ENCODE results near the gene INTS6L. TPM values are rescaled to one million over a fixed set of nuclear protein-coding genes. Genes with fewer than 3 reads are reported as not detected.

INTS6L gene
- total RNA-seq, 6 experiments from 2014 or later: 0.37 to 2.0 (median 1.1) TPM

GRCh38 chrX:135528254-135528653, 7.8 kb downstream of the INTS6L start:
- DNase-seq (no peak), ATAC-seq (no peak)
- no peaks in the 10 kb centered on the region for H3K9me3 ChIP-seq
- no peaks in the 10 kb centered on the region for H3K27me3 ChIP-seq
- no peaks in the 10 kb centered on the region for H3K36me3 ChIP-seq
- H3K4me1 ChIP-seq: no peaks in the 10 kb centered on the region
- intact Hi-C loops (cut with DNase I): no loop called here
- no peak overlapping the region for H3K4me3 ChIP-seq
- 54% methylated on average over 5 of the region's 5 CpGs for WGBS (ENCODE audit: insufficient coverage, low coverage, low lambda C conversion rate, missing lambda C conversion rate)
- no peak overlapping the region for H3K27ac ChIP-seq
- no peak for TF ChIP-seq POLR2A (IDR thresholded peaks at IDR 0.05)
- TF ChIP-seq CTCF (IDR thresholded peaks at IDR 0.05): no peak

- H3K36me3 ChIP-seq: no peaks in the 10 kb centered on the region
- no peak for DNase-seq
- intact Hi-C loops (cut with DNase I): no loop called here
- H3K4me3 ChIP-seq: no peak overlapping the region
- no peaks in the 10 kb centered on the region for H3K27me3 ChIP-seq
- ATAC-seq: no peak
- WGBS (ENCODE audit: insufficient coverage, low coverage, low lambda C conversion rate, missing lambda C conversion rate): 42% methylated on average over 3 of the region's 3 CpGs
- no peaks in the 10 kb centered on the region for H3K4me1 ChIP-seq
- no peaks in the 10 kb centered on the region for H3K9me3 ChIP-seq
- TF ChIP-seq CTCF (IDR thresholded peaks at IDR 0.05) (no peak), POLR2A (IDR thresholded peaks at IDR 0.05) (no peak)
- H3K27ac ChIP-seq: no peak overlapping the region
These were observed 8.3 kb downstream of the INTS6L start for GRCh38 chrX:135528756-135529155.

- intact Hi-C loops (cut with DNase I): no loop called here
- Histone ChIP-seq H3K27ac (no peak overlapping the region), H3K27me3 (no peaks in the 10 kb centered on the region), H3K4me1 (no peaks in the 10 kb centered on the region), H3K36me3 (no peaks in the 10 kb centered on the region), H3K4me3 (no peak overlapping the region), H3K9me3 (no peaks in the 10 kb centered on the region)
- ATAC-seq (no peak), DNase-seq (no peak)
- TF ChIP-seq CTCF (IDR thresholded peaks at IDR 0.05): no peak
- TF ChIP-seq POLR2A (IDR thresholded peaks at IDR 0.05): no peak
- 60% methylated on average over 1 of the region's 1 CpG for WGBS (ENCODE audit: insufficient coverage, low coverage, low lambda C conversion rate, missing lambda C conversion rate)
These were observed 9.6 kb downstream of the INTS6L start for GRCh38 chrX:135530097-135530496.

DNA sequence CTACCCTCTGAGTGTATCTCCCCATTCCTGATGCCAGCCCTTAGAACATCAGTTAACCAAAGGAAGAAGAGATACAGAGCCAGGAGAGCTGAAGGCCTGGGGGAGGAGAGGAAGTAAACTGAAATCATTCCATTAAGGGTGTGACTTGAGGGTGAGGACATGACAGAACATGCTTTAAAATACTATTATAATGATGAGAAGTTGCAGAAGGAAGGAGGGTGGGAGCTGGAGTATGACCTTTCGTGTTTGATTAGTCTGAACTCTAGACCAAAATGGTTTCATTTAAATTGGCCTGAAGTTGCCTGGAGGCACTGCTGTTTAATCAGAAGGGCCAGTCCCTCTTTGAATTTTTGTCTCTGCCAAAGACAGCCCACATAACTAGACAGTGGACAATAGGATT, 11.4 kb downstream of the INTS6L start:
- no peak for ATAC-seq
- H3K9me3 ChIP-seq: no peaks in the 10 kb centered on the region

More for the DNA sequence above, 11.4 kb downstream of the INTS6L start:
- Histone ChIP-seq H3K4me3 (no peak overlapping the region), H3K27me3 (no peaks in the 10 kb centered on the region), H3K27ac (no peak overlapping the region), H3K36me3 (no peaks in the 10 kb centered on the region), H3K4me1 (no peaks in the 10 kb centered on the region)
- no peak for TF ChIP-seq CTCF (IDR thresholded peaks at IDR 0.05)
- TF ChIP-seq POLR2A (IDR thresholded peaks at IDR 0.05): no peak
- WGBS (ENCODE audit: insufficient coverage, low coverage, low lambda C conversion rate, missing lambda C conversion rate): 9% methylated on average over 1 of the region's 1 CpG
- DNase-seq: no peak
- intact Hi-C loops (cut with DNase I): no loop called here
